ENCODE measurements around the gene FOLR1.
"Not testable (repeated sequence)": the region's sequence is repeated elsewhere in the genome, so short reads cannot be mapped to it uniquely, and the experiment has no call there.

Gene FOLR1

DNA sequence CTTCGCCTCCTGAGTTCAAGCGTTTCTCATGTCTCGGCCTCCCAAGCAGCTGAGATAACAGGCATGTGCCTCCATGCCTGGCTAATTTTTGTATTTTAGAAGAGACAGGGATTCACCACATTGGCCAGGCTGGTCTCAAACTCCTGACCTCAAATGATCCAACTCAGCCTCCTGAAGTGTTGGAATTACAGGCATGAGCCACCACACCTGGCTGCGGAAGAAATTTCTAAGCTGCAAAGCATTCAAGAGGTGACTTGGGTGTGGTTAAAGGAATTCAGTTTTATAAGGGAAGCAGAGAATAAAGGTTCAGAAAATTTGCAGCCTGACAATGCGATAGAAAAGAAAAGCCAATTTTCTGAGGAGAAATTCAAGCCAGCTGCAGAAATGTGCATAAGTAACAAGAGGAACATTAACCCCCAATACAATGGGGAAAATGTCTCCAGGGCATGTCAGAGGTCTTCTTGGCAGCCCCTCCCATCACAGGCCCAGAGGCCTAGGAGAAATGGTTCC is 22.8 kb upstream of the FOLR1 start:
- H3K9ac ChIP-seq (ENCODE audit: low read depth, low read length); H3K27ac ChIP-seq (ENCODE audit: low read length); H3K4me1 ChIP-seq (ENCODE audit: insufficient read depth, low read length); H3K27me3 ChIP-seq (ENCODE audit: insufficient read depth, low read length); H3K4me3 ChIP-seq (ENCODE audit: low read length); H3K36me3 ChIP-seq (ENCODE audit: insufficient read depth, low read depth, low read length); H3K9me3 ChIP-seq (ENCODE audit: insufficient read depth, low read depth, low read length): not testable (repeated sequence)

DNA sequence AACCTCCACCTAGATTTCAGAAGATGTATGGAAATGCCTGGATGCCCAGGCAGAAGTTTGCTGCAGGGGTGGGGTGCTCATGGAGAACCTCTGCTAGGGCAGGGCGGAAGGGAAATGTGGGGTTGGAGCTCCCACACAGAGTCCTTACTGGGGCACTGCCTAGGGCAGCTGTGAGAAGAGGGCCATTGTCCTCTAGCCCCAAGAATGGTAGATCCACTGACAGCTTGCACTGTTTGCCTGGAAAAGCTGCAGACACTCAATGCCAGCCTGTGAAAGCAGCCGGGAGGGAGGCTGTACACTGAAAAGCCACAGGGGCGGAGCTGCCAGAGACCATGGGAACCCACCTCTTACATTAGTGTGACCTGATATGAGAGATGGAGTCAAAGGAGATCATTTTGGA is 22.2 kb upstream of the FOLR1 start:
- H3K36me3 ChIP-seq (ENCODE audit: insufficient read depth, low read depth, low read length); H3K4me3 ChIP-seq (ENCODE audit: low read length); H3K27ac ChIP-seq (ENCODE audit: low read length); H3K4me1 ChIP-seq (ENCODE audit: insufficient read depth, low read length); H3K9me3 ChIP-seq (ENCODE audit: insufficient read depth, low read depth, low read length); H3K27me3 ChIP-seq (ENCODE audit: insufficient read depth, low read length); H3K9ac ChIP-seq (ENCODE audit: low read depth, low read length): not testable (repeated sequence)

DNA sequence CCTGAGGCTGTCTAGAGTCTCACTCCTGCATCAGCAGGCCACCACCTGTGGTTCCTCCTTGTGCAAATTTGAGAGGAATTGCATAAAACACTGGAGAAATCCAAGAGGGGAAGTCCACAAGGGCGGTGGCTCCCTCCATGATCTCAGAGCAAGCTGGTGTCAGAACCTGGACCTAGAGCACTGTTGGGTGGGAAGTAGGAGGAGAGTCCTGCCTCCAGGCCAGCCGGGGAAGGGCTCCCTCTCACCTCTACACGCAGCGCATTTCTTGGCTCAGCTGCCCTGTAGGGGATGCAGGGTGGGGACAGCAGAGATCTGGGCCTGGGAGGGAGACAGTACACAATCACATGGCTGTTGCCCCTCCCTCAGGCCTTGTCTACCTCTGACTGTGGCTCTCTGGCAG is 19.9 kb upstream of the FOLR1 start:
- not testable (repeated sequence) for H3K9me3 ChIP-seq (ENCODE audit: insufficient read depth, low read depth, low read length); H3K4me1 ChIP-seq (ENCODE audit: insufficient read depth, low read length)

DNA sequence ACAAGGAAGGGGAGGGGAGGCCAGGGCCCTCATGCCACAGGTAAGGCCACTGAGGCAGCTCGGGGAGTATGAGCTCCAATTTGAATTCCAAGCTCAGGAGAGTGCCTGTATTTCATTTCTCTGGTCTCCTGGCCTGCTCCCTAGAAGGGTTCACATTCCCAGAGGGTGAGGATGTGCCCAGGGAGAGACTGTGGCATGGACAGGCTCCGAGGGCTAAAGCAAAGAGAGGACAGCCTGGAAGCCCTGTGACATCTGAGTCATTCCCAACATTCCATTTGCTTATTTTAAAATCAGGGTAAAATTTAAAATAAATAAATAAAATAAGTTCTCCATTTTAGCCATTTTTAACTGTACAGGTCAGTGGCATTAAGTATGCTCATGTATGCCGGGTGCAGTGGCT is 18.6 kb upstream of the FOLR1 start:
- H3K27ac ChIP-seq (ENCODE audit: low read length) = no peak overlapping the region
- no peaks in the 10 kb centered on the region for H3K36me3 ChIP-seq (ENCODE audit: insufficient read depth, low read depth, low read length)
- H3K4me3 ChIP-seq (ENCODE audit: low read length) = no peak overlapping the region
- no peak overlapping the region for H3K9ac ChIP-seq (ENCODE audit: low read depth, low read length)
- no peaks in the 10 kb centered on the region for H3K4me1 ChIP-seq (ENCODE audit: insufficient read depth, low read length)
- no peaks in the 10 kb centered on the region for H3K27me3 ChIP-seq (ENCODE audit: insufficient read depth, low read length)
- no peaks in the 10 kb centered on the region for H3K9me3 ChIP-seq (ENCODE audit: insufficient read depth, low read depth, low read length)

More for the DNA sequence above, 19.9 kb upstream of the FOLR1 start:
- not testable (repeated sequence) for H3K36me3 ChIP-seq (ENCODE audit: insufficient read depth, low read depth, low read length); H3K9ac ChIP-seq (ENCODE audit: low read depth, low read length); H3K27ac ChIP-seq (ENCODE audit: low read length); H3K27me3 ChIP-seq (ENCODE audit: insufficient read depth, low read length); H3K4me3 ChIP-seq (ENCODE audit: low read length)

DNA sequence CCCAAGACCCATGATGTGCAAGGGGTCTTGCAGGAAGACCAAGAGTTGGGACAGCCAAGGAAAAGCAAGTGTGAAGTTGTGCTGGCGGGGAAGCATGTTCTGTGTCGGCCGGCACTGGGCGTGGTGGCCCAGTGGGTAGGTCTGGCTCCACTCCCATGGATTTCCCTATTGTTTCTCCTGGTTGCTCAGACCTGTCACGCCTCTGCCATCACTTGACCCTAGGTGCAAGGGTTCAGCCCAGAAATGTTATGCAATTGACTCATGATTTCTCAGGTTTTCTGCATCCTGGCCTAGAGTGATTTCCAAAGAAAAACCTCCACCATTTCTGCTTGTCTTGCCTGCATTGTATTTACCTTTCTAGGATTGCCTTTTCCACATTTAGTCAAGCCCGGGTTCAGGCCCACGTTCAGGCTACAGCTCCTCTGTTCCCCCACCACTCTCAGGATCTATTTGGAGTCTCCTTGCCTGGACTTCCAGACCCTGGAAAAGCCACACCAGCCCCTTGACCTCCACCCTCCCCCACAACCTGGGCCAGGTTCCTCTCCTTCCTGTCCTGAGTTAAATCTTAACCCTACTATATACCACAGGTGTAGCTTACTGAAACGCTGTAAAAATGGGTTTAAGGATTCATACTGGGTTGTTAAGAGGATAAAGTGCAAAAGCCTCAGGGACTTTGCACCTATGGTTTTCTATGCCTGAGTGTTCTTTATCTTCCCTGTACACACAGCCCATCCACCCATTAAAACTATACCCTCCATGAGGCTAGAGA is 17.5 kb upstream of the FOLR1 start:
- Histone ChIP-seq H3K27ac (ENCODE audit: low read length) (no peak overlapping the region), H3K27me3 (ENCODE audit: insufficient read depth, low read length) (no peaks in the 10 kb centered on the region), H3K4me3 (ENCODE audit: low read length) (no peak overlapping the region), H3K36me3 (ENCODE audit: insufficient read depth, low read depth, low read length) (no peaks in the 10 kb centered on the region), H3K9ac (ENCODE audit: low read depth, low read length) (no peak overlapping the region), H3K4me1 (ENCODE audit: insufficient read depth, low read length) (no peaks in the 10 kb centered on the region), H3K9me3 (ENCODE audit: insufficient read depth, low read depth, low read length) (no peaks in the 10 kb centered on the region)

DNA sequence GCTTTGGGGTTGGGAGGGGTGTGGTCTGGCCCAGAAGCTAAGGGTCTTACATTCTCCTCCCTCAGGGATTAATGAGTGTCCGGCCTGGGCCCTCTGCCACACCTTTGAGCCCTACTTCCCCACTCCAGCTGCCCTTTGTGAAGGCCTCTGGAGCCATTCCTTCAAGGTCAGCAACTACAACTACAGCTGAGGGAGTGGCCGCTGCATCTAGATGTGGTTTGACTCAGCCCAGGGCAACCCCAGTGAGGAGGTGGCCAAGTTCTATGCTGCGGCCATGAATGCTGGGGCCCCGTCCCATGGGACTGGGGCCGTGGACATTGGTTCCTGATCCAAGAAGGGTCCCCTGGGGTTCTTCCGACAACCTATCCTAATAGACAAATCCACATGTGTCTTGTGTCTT is 14.3 kb upstream of the FOLR1 start:
- H3K27ac ChIP-seq (ENCODE audit: low read length) = no peak overlapping the region
- H3K9ac ChIP-seq (ENCODE audit: low read depth, low read length) = no peak overlapping the region
- no peaks in the 10 kb centered on the region for H3K27me3 ChIP-seq (ENCODE audit: insufficient read depth, low read length)
- H3K36me3 ChIP-seq (ENCODE audit: insufficient read depth, low read depth, low read length) = no peaks in the 10 kb centered on the region
- no peak overlapping the region for H3K4me3 ChIP-seq (ENCODE audit: low read length)
- no peaks in the 10 kb centered on the region for H3K4me1 ChIP-seq (ENCODE audit: insufficient read depth, low read length)
- no peaks in the 10 kb centered on the region for H3K9me3 ChIP-seq (ENCODE audit: insufficient read depth, low read depth, low read length)

DNA sequence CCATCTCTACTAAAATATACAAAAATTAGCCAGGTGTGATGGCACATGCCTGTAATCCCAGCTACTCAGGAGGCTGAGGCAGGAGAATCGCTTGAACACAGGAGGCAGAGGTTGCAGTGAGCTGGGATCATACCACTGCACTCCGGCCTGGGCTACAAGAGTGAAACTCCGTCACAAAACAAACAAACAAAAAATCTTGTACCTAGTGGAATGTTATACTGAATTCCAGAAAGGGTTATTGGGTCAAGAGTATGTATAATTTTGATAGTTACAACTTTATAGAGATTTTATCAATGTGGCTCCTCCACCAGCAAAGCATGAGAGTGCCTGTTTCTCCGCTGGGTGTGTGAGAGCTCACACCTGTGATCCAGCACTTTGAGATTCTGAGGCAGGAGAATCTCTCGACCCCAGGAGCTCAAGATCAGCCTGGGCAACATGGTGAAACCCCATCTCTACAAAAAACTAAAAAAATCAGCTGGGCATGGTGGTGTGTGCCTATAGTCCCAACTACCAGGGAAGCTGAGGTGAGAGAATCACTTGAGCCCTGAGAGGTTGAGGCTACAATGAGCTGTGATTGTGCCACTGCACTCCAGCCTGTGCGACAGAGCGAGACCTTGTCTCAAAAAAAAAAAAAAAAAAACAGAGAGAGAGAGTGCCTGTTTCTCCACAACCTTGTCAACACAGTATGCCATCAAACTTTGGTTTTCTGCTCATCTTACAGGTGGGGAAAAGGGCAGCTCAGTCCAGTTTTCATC is 12.7 kb upstream of the FOLR1 start:
- Histone ChIP-seq H3K4me1 (ENCODE audit: insufficient read depth, low read length) (no peaks in the 10 kb centered on the region), H3K9me3 (ENCODE audit: insufficient read depth, low read depth, low read length) (no peaks in the 10 kb centered on the region), H3K4me3 (ENCODE audit: low read length) (no peak overlapping the region), H3K27me3 (ENCODE audit: insufficient read depth, low read length) (no peaks in the 10 kb centered on the region), H3K36me3 (ENCODE audit: insufficient read depth, low read depth, low read length) (no peaks in the 10 kb centered on the region), H3K27ac (ENCODE audit: low read length) (no peak overlapping the region), H3K9ac (ENCODE audit: low read depth, low read length) (no peak overlapping the region)

DNA sequence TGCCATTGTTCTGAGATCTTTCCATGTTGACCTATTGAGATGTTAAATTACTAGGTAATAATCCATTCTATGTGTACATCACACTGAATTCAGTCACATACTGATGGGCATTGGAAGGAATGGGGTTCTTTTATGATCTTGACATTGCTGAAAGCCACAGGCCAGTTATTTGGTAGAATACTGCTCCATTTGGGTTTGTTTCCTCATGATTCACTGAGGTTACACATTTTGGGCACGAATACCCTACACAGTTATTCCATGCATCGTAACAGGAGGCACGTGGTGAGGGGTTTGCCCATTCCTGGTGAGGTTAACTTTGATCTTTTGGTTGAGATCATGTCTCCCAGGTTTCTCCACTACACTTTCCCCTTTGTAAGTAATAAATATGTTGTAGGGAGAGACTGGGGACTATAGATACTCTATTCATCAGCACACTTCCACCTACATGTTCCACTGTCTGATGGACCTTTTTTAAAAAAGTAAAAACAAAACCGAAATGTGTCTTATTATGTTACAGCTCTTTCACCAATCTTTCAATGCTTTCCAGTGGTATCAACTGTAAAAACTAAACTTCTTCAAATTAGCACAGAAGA is 12.0 kb upstream of the FOLR1 start:
- H3K4me1 ChIP-seq (ENCODE audit: insufficient read depth, low read length) = no peaks in the 10 kb centered on the region
- no peaks in the 10 kb centered on the region for H3K36me3 ChIP-seq (ENCODE audit: insufficient read depth, low read depth, low read length)
- H3K27ac ChIP-seq (ENCODE audit: low read length) = no peak overlapping the region
- H3K9me3 ChIP-seq (ENCODE audit: insufficient read depth, low read depth, low read length) = no peaks in the 10 kb centered on the region
- H3K4me3 ChIP-seq (ENCODE audit: low read length) = no peak overlapping the region
- H3K27me3 ChIP-seq (ENCODE audit: insufficient read depth, low read length) = no peaks in the 10 kb centered on the region
- no peak overlapping the region for H3K9ac ChIP-seq (ENCODE audit: low read depth, low read length)

DNA sequence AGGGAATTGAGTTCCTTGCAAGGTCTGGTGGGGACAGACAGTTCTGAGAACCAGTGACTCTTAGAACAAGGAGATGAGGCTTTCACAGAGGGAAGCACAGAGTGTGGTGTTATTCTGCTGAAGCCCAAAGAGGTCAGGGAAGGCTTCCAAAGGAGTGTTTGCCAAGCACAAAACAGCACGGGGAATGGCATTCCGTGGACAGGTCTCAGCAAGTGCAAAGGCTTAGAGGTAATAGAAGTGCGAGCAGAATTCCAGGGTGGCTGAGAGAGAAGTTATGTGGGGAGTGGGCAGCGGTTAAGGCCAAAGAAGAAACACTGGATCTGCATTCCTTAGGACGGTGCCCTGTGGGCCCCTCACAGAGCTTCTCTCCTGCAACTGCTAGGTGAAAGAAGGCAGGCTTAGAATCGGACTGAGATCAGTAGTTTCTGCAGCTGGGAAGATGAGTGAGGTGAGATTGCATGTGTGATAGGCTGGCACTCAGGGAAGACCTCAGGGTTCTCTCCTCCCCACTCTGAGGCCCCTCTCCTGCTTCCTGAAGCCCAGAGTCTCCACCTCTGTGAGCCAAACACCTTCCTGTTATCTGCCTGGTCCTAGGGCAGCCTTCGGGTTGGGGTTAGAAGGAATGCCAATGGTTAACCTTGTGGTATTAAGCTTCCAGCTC is 10.9 kb upstream of the FOLR1 start:
- H3K27ac ChIP-seq (ENCODE audit: low read length); H3K9ac ChIP-seq (ENCODE audit: low read depth, low read length); H3K4me1 ChIP-seq (ENCODE audit: insufficient read depth, low read length); H3K27me3 ChIP-seq (ENCODE audit: insufficient read depth, low read length); H3K9me3 ChIP-seq (ENCODE audit: insufficient read depth, low read depth, low read length); H3K36me3 ChIP-seq (ENCODE audit: insufficient read depth, low read depth, low read length); H3K4me3 ChIP-seq (ENCODE audit: low read length): not testable (repeated sequence)

DNA sequence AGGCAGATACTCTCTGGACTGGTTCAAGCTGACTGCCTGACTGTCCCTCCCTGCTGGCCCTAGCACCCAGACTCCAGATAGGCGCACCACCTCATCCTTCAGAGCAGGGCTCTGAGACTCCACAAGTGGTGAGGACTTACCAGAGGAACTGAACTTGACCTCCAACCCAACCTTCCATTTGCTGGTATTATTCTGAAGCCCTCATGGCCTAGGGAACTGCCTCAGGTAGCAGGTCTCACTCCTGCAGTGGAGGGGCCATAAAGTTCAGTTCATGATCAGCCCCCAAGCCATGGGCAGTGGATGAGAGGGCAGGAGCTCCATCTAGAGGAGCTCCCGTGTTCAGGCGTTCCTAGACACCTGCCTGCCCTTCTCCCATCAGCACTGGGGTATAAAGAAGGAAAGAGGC is 10.4 kb upstream of the FOLR1 start:
- not testable (repeated sequence) for H3K36me3 ChIP-seq (ENCODE audit: insufficient read depth, low read depth, low read length); H3K4me3 ChIP-seq (ENCODE audit: low read length); H3K4me1 ChIP-seq (ENCODE audit: insufficient read depth, low read length); H3K9me3 ChIP-seq (ENCODE audit: insufficient read depth, low read depth, low read length); H3K27me3 ChIP-seq (ENCODE audit: insufficient read depth, low read length); H3K9ac ChIP-seq (ENCODE audit: low read depth, low read length); H3K27ac ChIP-seq (ENCODE audit: low read length)

DNA sequence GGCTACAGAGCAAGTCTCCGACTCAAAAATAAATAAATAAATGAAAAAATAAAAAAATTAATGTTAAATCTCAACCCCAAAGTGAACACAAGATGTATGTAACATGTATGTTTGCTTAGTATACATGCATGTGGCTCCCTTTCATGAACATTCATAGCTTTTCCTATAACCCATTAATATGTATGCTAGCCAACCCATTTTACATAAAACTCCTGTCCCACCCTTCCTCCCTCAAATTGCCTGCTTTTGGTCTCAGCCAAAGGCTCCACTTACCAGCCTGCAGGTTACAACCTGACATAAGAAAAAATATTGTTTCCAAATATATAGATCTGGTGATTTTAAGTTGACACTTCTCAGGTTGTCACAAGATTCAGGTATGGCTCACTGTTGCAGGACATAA is 3.7 kb upstream of the FOLR1 start:
- H3K4me3 ChIP-seq (ENCODE audit: low read length) = no peak overlapping the region
- no peaks in the 10 kb centered on the region for H3K9me3 ChIP-seq (ENCODE audit: insufficient read depth, low read depth, low read length)
- H3K9ac ChIP-seq (ENCODE audit: low read depth, low read length) = no peak overlapping the region
- H3K4me1 ChIP-seq (ENCODE audit: insufficient read depth, low read length) = no peaks in the 10 kb centered on the region
- no peak overlapping the region for H3K27ac ChIP-seq (ENCODE audit: low read length)
- H3K36me3 ChIP-seq (ENCODE audit: insufficient read depth, low read depth, low read length) = no peaks in the 10 kb centered on the region
- H3K27me3 ChIP-seq (ENCODE audit: insufficient read depth, low read length) = no peaks in the 10 kb centered on the region
